ENCODE data around the gene L3MBTL4. TPM values are rescaled to one million over a fixed set of nuclear protein-coding genes. Genes with fewer than 3 reads are reported as not detected.
"Not testable (repeated sequence)": the region's sequence is repeated elsewhere in the genome, so short reads cannot be mapped to it uniquely, and the experiment has no call there.

L3MBTL4 gene
- polyA plus RNA-seq, 3 donors, result 4.6 to 7.3 (median 6.3) TPM

DNA sequence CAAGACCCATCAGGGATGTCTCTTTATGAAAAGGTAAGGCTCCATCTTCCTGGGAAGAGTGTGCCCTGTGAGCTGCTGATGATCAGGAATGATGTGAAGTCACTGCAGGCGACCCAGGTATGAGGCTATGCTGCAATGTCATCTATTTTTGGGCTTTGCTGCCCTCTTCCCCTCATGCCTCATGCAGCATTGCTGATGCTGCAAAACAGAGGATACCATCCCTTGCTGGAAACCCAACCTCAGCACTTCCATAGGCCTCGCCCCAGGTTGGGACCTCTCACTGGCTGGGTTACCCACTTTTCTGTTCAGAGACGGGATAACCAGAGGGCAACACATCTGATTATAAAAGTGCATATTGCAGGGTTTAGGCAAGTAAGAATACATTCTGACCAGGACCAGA lies 255.8 kb downstream of the L3MBTL4 start:
- no peak for DNase-seq (ENCODE audit: extremely low read depth in 1 of 11, low read depth in 9 of 11, low spot score in 4 of 11)

DNA sequence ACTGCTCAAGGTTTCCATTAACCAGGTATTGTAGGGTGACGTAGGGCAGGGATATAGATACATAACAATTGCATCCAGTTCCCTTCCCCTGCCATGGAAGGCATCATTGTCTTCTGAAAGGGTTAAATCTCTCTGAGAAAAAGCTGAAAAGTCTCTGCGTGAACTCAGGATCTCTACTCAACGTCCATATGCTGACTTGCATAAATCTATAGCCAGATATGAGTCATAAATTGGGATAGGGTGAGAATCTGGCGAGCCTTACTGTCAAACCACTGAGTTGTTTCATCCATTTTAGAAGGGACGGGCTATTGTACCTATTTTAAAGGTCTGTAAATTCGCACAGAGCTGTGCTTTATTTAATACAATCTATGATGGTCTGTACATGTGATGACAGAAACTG lies 258.3 kb downstream of the L3MBTL4 start:
- DNase-seq (ENCODE audit: extremely low read depth in 1 of 11, low read depth in 9 of 11, low spot score in 4 of 11), result no peak

DNA sequence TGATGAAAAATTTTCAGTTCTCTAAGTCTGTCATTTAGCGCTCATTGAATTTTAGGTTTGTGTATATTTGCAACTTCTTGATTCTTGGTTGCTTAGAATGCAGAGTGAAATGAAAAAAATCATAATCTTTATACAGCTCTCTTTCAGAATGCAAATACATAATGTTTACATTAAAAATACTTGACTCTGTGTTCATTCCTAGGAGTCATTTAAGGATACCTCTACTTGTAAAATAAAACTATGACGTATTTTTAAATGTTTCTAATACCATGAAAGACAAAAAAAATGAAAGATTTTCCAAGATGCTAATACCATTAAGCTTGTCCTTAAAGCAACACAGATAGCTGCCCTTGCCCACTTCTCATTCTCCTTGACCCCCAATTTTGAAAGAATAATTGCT lies 259.0 kb downstream of the L3MBTL4 start:
- no peak for DNase-seq (ENCODE audit: extremely low read depth in 1 of 11, low read depth in 9 of 11, low spot score in 4 of 11)

DNA sequence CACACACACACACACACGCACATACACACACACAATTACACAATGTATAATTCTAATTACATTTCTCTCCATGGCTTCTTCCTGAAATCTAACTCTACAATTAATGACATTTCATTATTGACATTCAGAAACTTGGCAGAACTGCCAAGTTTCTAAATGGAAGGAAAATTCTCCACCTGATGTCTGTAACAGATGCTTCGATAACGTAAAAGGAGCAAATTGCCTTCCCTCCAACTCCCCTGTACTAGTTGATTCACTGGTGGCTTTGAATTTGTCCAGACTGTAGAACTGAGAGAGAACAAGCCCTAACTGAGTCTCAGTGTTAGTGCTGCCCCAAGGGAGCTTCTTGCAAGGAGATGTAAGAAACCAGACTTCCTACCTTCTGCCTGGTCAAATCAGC lies 264.3 kb downstream of the L3MBTL4 start:
- DNase-seq (ENCODE audit: extremely low read depth in 1 of 11, low read depth in 9 of 11, low spot score in 4 of 11), result no peak

DNA sequence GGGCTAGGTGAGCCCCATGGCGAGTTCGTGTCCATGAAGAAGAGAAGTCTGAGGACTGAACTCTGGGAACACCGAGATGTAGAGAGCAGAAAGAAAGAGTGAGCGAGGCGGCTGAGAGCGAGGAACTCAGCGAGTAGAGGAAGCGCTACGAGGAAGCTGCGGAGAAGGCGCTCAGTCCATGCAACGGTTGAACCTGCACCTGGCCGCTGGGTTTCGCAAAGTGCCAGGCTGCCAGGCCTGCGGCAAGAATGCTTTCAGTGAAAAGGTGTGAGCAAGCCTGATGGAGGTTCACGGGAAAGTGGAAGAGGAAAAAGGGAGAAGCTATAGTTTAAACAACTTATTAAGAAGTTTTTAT lies 268.4 kb downstream of the L3MBTL4 start:
- DNase-seq (ENCODE audit: extremely low read depth in 1 of 11, low read depth in 9 of 11, low spot score in 4 of 11), result no peak

DNA sequence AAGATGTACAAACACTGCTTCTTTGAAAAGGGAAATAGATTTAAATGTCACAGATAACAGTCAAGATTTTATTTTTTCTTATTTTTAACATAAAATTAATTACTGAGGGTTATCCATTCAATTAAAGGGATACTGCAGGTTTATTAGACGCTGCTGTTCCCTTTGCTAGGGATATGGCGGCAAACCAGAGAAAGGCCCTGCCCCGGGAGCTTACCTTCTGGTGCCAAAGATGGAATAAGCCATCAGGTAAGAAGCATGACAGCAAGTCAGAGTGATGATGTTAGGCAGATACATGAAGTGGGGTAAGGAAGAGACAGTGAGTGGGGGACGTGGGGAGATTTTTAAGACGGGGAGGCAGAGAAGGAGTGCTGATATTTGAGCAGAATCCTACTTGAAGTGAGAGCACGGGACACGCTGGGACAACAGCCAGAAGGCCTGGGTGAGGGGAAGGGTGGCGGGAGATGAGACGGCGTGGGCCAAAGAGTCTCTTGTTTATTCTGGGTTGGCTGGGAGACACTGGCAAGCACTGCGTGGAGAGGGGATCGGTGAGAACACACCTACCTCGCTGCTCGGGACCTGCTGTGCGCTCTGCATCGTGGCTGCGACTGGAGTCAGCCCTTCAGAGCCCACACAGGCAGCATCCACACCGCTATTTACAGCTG lies 268.9 kb downstream of the L3MBTL4 start:
- DNase-seq (ENCODE audit: extremely low read depth in 1 of 11, low read depth in 9 of 11, low spot score in 4 of 11), result no peak

DNA sequence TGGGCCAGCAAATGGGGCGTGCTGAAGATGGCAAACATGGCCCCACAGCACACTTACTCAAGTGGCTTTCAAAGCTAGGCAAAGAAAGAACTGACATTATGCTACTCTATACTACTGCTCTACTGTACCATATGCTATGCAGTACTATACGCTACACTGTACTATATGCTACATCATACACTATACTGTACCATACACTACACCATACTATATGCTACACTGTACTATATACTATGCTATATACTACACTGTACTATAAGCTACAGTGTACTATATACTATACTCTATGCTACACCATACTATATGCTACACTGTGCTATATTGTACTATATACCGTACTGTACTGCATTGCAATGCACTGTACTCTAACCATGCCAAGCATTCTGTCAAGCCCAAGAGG lies 275.7 kb downstream of the L3MBTL4 start:
- no peak for DNase-seq (ENCODE audit: extremely low read depth in 1 of 11, low read depth in 9 of 11, low spot score in 4 of 11)

DNA sequence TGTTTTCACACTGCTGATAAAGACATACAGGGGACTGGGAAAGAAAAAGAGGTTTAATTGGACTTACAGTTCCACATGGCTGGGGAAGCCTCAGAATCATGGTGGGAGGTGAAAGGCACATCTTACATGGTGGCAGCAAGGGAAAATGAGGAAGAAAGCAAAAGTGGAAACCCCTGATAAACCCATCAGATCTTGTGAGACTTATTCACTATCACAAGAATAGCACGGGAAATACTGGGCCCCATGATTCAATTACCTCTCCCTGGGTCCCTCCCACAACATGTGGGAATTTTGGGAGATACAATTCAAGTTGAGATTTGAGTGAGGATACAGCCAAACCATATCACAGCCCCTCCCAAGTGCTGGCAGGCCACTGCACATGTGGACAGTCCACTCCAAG lies 278.8 kb downstream of the L3MBTL4 start:
- DNase-seq (ENCODE audit: extremely low read depth in 1 of 11, low read depth in 9 of 11, low spot score in 4 of 11), result not testable (repeated sequence)

DNA sequence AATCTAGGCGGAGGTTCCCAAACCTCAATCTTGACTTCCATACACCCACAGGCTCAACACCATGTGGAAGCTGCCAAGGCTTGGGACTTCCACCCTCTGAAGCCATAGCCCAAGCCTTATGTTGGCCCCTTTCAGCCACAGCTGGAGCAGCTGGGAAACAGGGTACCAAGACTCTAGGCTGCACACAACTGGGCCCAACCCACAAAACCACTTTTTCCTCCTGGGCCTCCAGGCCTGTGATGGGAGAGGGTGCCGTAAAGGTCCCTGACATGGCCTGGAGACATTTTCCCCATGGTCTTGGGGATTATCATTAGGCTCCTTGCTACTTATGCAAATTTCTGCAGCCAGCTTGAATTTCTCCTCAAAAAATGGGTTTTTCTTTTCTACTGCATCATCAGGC lies 279.7 kb downstream of the L3MBTL4 start:
- not testable (repeated sequence) for DNase-seq (ENCODE audit: extremely low read depth in 1 of 11, low read depth in 9 of 11, low spot score in 4 of 11)

DNA sequence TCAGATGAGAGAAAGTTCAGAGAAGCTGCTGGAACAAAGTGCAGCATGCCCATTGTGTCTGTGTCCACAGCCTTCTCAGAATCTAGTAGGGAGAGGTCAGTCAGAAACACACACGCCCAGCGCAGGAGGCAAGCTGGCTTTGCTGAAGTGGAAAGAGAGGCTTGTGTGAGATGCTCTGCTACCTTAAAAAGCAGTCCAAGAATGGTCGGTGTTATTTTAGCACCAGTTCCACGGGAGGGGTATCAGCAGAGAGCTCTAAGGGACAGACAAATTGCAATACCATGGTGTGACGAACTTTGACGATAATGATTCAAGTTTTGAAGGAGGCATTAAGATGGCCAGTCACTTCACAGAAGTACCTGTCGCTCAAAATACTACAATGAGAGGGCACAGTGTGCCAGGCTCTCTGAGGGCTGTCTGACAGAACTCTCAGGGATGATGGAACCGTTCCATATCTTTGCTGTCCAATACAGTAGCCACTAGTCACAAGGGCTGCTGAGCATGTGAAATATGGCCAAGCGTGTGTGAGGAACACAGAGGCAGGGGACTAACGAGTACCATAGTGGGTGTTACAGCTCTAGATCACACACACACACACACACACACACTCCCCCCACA lies 281.9 kb downstream of the L3MBTL4 start:
- no peak for DNase-seq (ENCODE audit: extremely low read depth in 1 of 11, low read depth in 9 of 11, low spot score in 4 of 11)

DNA sequence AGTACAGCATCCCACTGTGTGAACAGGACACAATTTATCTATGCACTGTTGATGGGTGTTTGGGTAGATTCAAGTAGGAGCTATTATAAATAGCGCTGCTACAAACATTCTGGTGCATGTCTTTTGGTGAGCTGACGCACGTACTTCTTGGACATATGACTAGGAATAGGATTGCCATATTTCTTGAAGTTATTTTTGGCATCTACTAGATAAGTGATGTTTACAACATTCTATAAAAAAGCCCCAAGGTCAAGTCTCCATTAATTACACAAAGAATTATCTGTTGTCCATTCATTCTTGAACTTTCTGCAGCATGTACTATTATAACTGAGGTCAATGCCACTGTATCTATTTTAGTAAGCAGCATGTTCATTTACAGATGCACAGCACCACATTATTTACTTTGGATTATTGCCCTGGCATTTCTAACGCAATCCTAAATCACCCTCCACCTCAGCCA lies 293.9 kb downstream of the L3MBTL4 start:
- no peak for DNase-seq (ENCODE audit: extremely low read depth in 1 of 11, low read depth in 9 of 11, low spot score in 4 of 11)

DNA sequence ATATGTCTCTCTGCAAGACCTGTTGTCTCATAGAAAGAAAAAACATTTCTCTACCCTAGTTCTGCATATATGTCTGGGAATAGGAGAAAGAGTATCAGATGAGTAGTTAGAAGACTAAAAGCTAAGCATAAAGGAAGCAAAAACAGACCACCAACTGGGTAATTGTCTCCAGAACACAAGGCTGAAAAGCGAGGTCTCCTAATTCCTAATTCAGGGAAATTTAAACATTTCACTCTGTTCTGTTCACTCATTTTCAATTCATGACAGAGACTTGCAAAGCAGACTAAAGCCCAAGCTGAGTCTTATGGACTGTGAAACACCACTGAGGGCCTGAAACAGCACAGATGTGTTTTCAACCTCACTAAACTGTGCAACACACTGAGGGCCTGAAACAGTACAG lies 294.9 kb downstream of the L3MBTL4 start:
- DNase-seq (ENCODE audit: extremely low read depth in 1 of 11, low read depth in 9 of 11, low spot score in 4 of 11), result no peak

DNA sequence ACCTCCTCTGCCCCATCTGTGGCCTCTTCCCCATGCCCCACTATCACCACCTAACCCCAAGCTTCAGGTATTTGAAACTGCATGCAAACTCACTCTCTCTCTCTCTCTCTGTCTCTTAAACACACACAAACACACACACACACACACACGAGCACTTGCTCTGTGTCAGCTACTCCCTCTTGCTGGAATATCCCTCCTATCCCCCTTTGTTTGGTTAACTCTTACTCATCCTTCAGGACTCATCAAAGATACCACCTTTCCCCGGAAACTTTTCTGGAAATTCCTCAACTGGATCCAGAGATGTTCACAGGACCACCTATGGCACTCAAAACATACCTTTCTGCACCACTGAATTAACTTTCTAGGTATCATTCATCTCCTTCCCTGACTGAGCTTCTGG lies 296.6 kb downstream of the L3MBTL4 start:
- no peak for DNase-seq (ENCODE audit: extremely low read depth in 1 of 11, low read depth in 9 of 11, low spot score in 4 of 11)

DNA sequence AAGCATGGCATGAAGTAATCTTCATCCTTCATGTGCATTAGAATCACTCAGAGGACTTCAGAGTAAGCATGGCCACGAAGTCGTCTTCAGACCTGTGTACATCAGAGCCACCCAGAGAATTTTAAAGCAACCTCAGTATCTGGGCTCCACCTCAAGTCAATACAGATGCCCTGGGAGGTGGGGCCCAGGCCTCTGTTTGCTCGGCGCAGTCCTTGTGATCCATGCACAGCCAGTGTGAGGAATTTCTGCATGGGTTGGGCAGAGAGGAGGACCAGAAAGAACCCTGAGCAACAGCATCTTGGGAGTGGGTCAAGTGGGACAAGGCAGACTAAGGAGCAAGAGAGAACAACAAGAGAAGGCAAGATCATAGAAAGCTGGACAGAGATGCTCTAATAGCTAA lies 299.0 kb downstream of the L3MBTL4 start:
- DNase-seq (ENCODE audit: extremely low read depth in 1 of 11, low read depth in 9 of 11, low spot score in 4 of 11), result no peak

DNA sequence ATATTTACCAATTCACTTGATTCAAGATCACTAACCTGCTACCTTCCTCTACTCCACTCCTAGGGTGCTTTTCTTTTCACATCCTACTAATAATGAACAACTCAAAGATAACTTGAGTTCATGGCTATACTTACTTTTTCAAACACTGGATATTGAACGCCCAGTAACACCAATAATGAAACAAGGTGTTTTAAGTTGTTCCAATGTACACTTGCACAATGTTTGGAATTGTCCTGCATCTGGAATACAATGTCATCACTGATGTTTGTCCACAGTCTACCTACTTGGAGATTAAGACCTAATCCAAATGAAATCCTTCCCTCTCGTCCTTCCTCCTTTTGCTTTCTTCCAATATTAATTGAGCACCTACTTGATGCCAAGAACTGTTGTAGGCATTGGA lies 301.1 kb downstream of the L3MBTL4 start:
- DNase-seq (ENCODE audit: extremely low read depth in 1 of 11, low read depth in 9 of 11, low spot score in 4 of 11), result no peak

DNA sequence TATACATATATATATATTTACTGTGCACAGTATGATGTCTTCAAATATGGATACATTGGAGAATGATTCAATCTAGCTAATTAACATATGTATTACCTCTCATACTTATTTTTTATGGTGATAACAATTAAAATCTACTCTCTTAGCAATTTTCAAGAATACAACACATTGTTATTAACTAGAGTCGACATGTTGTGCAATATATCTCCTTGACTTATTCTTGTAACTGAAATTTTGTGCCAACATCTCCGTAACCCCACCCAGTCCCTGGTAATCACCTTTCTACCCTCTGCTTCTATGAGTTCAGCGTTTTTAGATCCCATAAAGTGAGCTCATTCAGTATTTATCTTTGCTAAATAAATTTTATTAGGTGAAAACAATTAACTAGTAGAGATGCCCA lies 303.0 kb downstream of the L3MBTL4 start:
- no peak for DNase-seq (ENCODE audit: extremely low read depth in 1 of 11, low read depth in 9 of 11, low spot score in 4 of 11)

DNA sequence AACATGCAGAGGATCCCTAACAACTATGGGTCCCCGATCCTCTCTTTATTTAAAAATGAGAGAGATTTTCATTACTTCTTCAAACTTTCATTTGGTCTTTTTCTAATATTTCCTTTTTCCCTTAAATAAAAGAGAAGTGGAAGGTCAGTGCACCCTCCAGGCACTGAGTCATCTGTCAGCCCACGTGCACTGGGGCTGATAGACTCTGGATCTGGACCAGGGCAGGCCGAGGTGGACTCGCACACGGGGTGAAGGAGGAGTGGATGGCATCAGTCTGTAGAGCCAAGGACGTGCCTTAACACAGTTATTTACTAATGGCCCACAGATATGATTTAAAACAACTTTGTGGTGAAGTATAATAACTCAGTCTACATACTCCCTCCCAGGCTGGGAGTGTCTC lies 305.0 kb downstream of the L3MBTL4 start:
- no peak for DNase-seq (ENCODE audit: extremely low read depth in 1 of 11, low read depth in 9 of 11, low spot score in 4 of 11)

DNA sequence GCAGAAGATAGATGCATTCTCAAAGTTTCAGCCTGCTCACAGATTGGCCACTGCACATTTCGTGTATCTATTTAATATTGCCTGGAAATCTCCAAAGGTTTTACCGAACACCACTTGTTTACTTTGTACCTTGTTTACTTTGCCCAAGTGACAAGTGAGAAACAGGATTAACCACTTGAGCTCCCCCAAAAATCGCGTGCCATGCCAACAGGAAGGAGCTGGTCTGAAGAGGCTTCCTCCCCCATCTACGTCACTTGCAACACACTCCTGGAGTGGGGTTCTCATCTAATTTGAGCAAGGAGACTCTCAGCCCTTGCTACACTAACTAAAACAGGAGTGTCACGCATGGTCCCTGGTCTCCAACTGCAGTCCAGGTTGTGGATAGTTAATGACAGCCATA lies 306.9 kb downstream of the L3MBTL4 start:
- DNase-seq (ENCODE audit: extremely low read depth in 1 of 11, low read depth in 9 of 11, low spot score in 4 of 11), result no peak

DNA sequence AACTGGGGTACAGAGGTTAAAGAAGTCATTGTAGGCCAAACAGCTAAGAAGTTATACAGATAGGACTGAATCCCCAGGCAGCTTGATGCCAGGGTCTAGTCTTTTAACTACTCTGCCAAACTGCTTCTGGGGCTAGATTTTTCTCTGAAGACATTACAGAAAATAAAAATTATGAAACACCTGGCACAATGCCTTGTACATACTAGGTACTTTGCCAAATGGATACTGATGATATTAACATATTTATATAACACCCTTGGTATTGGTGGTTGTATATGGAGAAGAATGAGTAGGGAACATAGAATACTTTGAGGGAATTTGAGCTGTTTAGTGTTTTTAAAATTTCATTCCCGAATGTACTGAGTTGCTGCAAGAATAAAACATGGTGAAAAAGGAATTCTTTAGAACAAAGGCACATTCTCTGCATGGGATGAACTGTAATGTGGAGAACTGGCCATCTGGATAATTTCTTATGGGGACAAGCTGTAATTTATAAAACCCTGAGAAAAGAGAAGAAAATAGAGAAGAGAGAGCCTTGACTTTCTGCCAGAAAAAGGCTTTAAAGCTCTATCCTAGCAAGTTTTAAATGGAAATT lies 308.5 kb downstream of the L3MBTL4 start:
- no peak for DNase-seq (ENCODE audit: extremely low read depth in 1 of 11, low read depth in 9 of 11, low spot score in 4 of 11)

DNA sequence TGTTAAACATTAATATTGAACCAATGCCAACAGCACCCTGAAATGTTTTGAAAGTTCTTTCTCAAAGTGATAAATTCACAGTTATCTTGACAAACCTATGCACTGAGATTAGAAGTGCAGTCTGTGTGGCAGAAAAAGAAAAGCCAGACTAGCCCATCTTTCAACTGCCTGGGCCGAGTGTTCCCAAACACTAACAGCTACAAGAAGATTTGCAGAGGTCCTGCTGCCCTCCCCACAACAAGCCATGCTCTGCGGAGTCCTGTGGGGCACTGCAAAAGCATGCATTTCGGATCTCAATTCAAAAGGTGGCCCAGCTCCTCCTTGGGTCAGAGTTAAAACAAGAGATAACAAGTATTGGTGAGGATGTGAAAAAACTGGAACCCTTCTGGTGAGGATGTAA lies 311.0 kb downstream of the L3MBTL4 start:
- DNase-seq (ENCODE audit: extremely low read depth in 1 of 11, low read depth in 9 of 11, low spot score in 4 of 11), result no peak

DNA sequence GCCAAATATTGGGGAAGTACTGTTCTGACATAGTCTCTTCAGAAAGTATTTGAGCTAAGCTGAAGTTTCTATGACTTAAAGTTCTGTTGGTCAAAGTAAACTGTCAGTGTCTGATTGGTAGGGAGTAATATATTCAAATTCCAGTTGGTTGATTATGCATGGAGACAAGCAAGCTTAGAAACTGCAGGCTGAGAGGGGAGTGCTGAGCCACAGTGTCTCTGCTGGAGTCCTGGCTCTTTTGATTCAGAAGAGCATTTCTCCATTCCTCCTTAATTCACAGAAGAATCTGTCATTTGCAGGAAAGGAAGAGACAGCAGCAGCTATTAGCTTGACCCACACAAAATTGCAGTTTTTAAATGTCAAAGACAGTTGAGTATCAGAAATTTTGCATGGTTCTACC lies 318.0 kb downstream of the L3MBTL4 start:
- DNase-seq (ENCODE audit: extremely low read depth in 1 of 11, low read depth in 9 of 11, low spot score in 4 of 11), result no peak

Data from renal cortex interstitium (tissue), 11 donors.